ENCODE results near the gene NEURL1.

Gene NEURL1

GRCh38 chr10:103578782-103579382 lies 85.4 kb downstream of the NEURL1 start:
- in situ Hi-C loops (cut with MboI; ENCODE audit: low sequenced_read_pairs), result no loop called here

- in situ Hi-C loops (cut with MboI; ENCODE audit: low sequenced_read_pairs), result no loop called here
Observed at GRCh38 chr10:103580011-103580410, 86.5 kb downstream of the NEURL1 start.

GRCh38 chr10:103580430-103580829 lies 86.9 kb downstream of the NEURL1 start:
- in situ Hi-C loops (cut with MboI; ENCODE audit: low sequenced_read_pairs), result no loop called here

GRCh38 chr10:103581499-103581898 lies 88.0 kb downstream of the NEURL1 start:
- in situ Hi-C loops (cut with MboI; ENCODE audit: low sequenced_read_pairs), result no loop called here

GRCh38 chr10:103582331-103583123 lies 89.0 kb downstream of the NEURL1 start:
- in situ Hi-C loops (cut with MboI; ENCODE audit: low sequenced_read_pairs), result no loop called here

GRCh38 chr10:103583871-103584215 lies 90.3 kb downstream of the NEURL1 start:
- in situ Hi-C loops (cut with MboI; ENCODE audit: low sequenced_read_pairs), result no loop called here

GRCh38 chr10:103584216-103585010 lies 90.9 kb downstream of the NEURL1 start:
- in situ Hi-C loops (cut with MboI; ENCODE audit: low sequenced_read_pairs), result no loop called here

GRCh38 chr10:103585011-103585405 lies 91.5 kb downstream of the NEURL1 start:
- in situ Hi-C loops (cut with MboI; ENCODE audit: low sequenced_read_pairs), result no loop called here

GRCh38 chr10:103587073-103587472 lies 93.6 kb downstream of the NEURL1 start:
- in situ Hi-C loops (cut with MboI; ENCODE audit: low sequenced_read_pairs), result no loop called here

GRCh38 chr10:103589074-103589630 lies 95.6 kb downstream of the NEURL1 start:
- in situ Hi-C loops (cut with MboI; ENCODE audit: low sequenced_read_pairs), result no loop called here

- in situ Hi-C loops (cut with MboI; ENCODE audit: low sequenced_read_pairs), result no loop called here
Observed at GRCh38 chr10:103590060-103590459, 96.6 kb downstream of the NEURL1 start.

- in situ Hi-C loops (cut with MboI; ENCODE audit: low sequenced_read_pairs), result no loop called here
Observed at GRCh38 chr10:103590744-103591291, 97.3 kb downstream of the NEURL1 start.

GRCh38 chr10:103592186-103593021 lies 98.9 kb downstream of the NEURL1 start:
- in situ Hi-C loops (cut with MboI; ENCODE audit: low sequenced_read_pairs), result no loop called here

- in situ Hi-C loops (cut with MboI; ENCODE audit: low sequenced_read_pairs), result no loop called here
Observed at GRCh38 chr10:103593022-103593570, 99.6 kb downstream of the NEURL1 start.

- in situ Hi-C loops (cut with MboI; ENCODE audit: low sequenced_read_pairs), result no loop called here
Observed at GRCh38 chr10:103595933-103596726, 102.6 kb downstream of the NEURL1 start.

- in situ Hi-C loops (cut with MboI; ENCODE audit: low sequenced_read_pairs), result no loop called here
Observed at GRCh38 chr10:103597003-103597402, 103.5 kb downstream of the NEURL1 start.

GRCh38 chr10:103598654-103599115 lies 105.2 kb downstream of the NEURL1 start:
- in situ Hi-C loops (cut with MboI; ENCODE audit: low sequenced_read_pairs), result no loop called here

GRCh38 chr10:103599211-103599610 lies 105.7 kb downstream of the NEURL1 start:
- in situ Hi-C loops (cut with MboI; ENCODE audit: low sequenced_read_pairs), result no loop called here

GRCh38 chr10:103599907-103600306 lies 106.4 kb downstream of the NEURL1 start:
- in situ Hi-C loops (cut with MboI; ENCODE audit: low sequenced_read_pairs), result loop anchor here (5.0 kb wide), 1 partner anchor 82 kb away; no protein-coding TSS in a partner anchor

All from HL-60/S4 treated with retinoic acid at 250 ng/mL for 4 days and 3 days (cell line).